ENCODE results near the gene VPS26C.

GRCh38 chr21:37249112-37249904, 17.8 kb downstream of the VPS26C start:
- TF ChIP-seq CTCF (IDR thresholded peaks at IDR 0.05) (no peak), POLR2AphosphoS5 (IDR thresholded peaks at IDR 0.05; ENCODE audit: low read depth, low read length) (no peak), REST (IDR thresholded peaks at IDR 0.05; ENCODE audit: insufficient read depth in 1 of 2, low read depth in 2 of 2, low read length in 1 of 2) (no peak), TCF7L2 (IDR thresholded peaks at IDR 0.05; ENCODE audit: low read depth, low read length) (no peak), SIN3A (IDR thresholded peaks at IDR 0.05; ENCODE audit: borderline replicate concordance, insufficient read depth, low read depth, low read length) (no peak)

Measured in Panc1 (cell line).